Spleen (tissue), 11 donors: ENCODE data around the gene EML3. TPM values are rescaled to one million over a fixed set of nuclear protein-coding genes. Genes with fewer than 3 reads are reported as not detected.
"Not testable (repeated sequence)": the region's sequence is repeated elsewhere in the genome, so short reads cannot be mapped to it uniquely, and the experiment has no call there.

Source experiments
- DNase-seq: peaks from one replicate; pipeline ENCODE4 v3.0.0-alpha.2; 2020
- H3K27ac ChIP-seq, 8 donors: fragments of 200-600 bp; sonication (generic) in 7 of 8; 1 replicate in 4 of 8; 2 replicates in 4 of 8; pipeline versions ENCODE4 v1.5.0 to v1.8.0; 2016 to 2021; ENCODE audit warnings: inconsistent platforms in 4 of 8, mild to moderate bottlenecking in 4 of 8, moderate library complexity in 1 of 8
- H3K27me3 ChIP-seq, 7 donors: fragments of 200-600 bp; sonication (generic) in 6 of 7; replicated peaks in 1 of 7; 1 replicate in 4 of 7; 2 replicates in 3 of 7; pipeline versions ENCODE4 v1.5.0 to v1.8.0; 2016 to 2021; ENCODE audit warnings: inconsistent platforms in 3 of 7, mild to moderate bottlenecking in 1 of 7
- H3K36me3 ChIP-seq, 6 donors: fragments of 200-600 bp; sonication (generic) in 5 of 6; 1 replicate in 4 of 6; 2 replicates in 2 of 6; pipeline versions ENCODE4 v1.5.0 to v1.8.0; 2016 to 2021; ENCODE audit warnings: inconsistent platforms in 2 of 6
- H3K4me1 ChIP-seq, 6 donors: fragments of 200-600 bp; sonication (generic) in 5 of 6; 1 replicate in 3 of 6; 2 replicates in 3 of 6; pipeline versions ENCODE4 v1.5.0 to v1.8.0; 2016 to 2021; ENCODE audit warnings: inconsistent platforms in 3 of 6
- H3K4me3 ChIP-seq, 8 donors: fragments of 200-600 bp; sonication (generic) in 7 of 8; 1 replicate in 4 of 8; 2 replicates in 4 of 8; pipeline versions ENCODE4 v1.5.0 to v1.8.0; 2016 to 2021; ENCODE audit warnings: inconsistent platforms in 4 of 8, mild to moderate bottlenecking in 4 of 8, moderate library complexity in 2 of 8
- H3K9me3 ChIP-seq, 8 donors: fragments of 200-600 bp; sonication (generic) in 7 of 8; 1 replicate in 4 of 8; 2 replicates in 4 of 8; pipeline versions ENCODE4 v1.5.0 to v1.8.0; 2016 to 2021; ENCODE audit warnings: inconsistent platforms in 4 of 8
- POLR2A ChIP-seq, 3 donors: fragments of 450-650 bp; IDR thresholded peaks; one replicate each; pipeline ENCODE4 v1.5.1; 2017; ENCODE audit warnings: antibody characterized with exemption in 3 of 3, mild to moderate bottlenecking in 1 of 3
- POLR2AphosphoS5 ChIP-seq, 3 donors: sonication (generic); formaldehyde crosslinking; IDR thresholded peaks; one replicate each; pipeline ENCODE4 v1.5.1; 2017; ENCODE audit warnings: antibody characterized with exemption in 3 of 3
- WGBS, 5 donors: extraction: QIAGEN DNeasy Blood & Tissue Kit in 3 of 5; methylation state at CpG; one replicate each; pipeline versions ENCODE4 v1.1.5 to v1.1.7; 2013 to 2018; 5-methylcytosine and 5-hydroxymethylcytosine counted together
- intact Hi-C: fragments of 100-400 bp; cut with DNase I; formaldehyde crosslinking; loops from one replicate; pipeline ENCODE4 v1.15.0; 2023; ENCODE audit warnings: low total_unique reads
- polyA plus RNA-seq, 3 donors: library from polyadenylated mRNA; stranded (reverse); fragments of 200-250 nt; gene quantifications; one replicate each; pipeline ENCODE4 v1.2.1, GENCODE V29; 2013
- total RNA-seq, 7 donors: library from RNA; depleted of rRNA in 3 of 7; stranded (reverse); fragments of >200 nt in 3 of 7; fragmentation: NEBNext Ultra II Directional in 4 of 7; extraction: Animal tissue kit (Norgen Biotek cat#: 25700) in 4 of 7; gene quantifications; one replicate each; pipeline versions ENCODE4 v1.1.0 to v1.2.1, GENCODE V29; 2016 to 2021
- TF ChIP-seq, protein P1 (sequence below), 11 experiments: fragments of 200-600 bp in 7 of 11; fragments of 450-650 bp in 4 of 11; sonication (generic) in 4 of 11; IDR thresholded peaks in 8 of 11; conservative IDR thresholded peaks in 3 of 11; 1 replicate in 7 of 11; 2 replicates in 4 of 11; pipeline versions ENCODE4 v1.4.0 to v1.8.0; 2016 to 2021; ENCODE audit warnings: antibody characterized with exemption in 11 of 11, inconsistent platforms in 4 of 11, mild to moderate bottlenecking in 1 of 11
- donor health status: healthy with polysubstance abuse.
- donor health status: DM: no; HTN: no; CAD: no; lungs with moderate emphysema.
- donor health status: DM: no; HTN: no; CAD: no.
- donor health status: Bipolar disorder and iron deficiency.
- donor health status: healthy.
- donor health status: DM: no; HTN: no; CAD: no.
- donor health status: DM: yes; HTN: yes; CAD: no.

EML3 gene
- total and polyA plus RNA-seq, 10 donors, result 46.7 to 159 (median 112) TPM

DNA sequence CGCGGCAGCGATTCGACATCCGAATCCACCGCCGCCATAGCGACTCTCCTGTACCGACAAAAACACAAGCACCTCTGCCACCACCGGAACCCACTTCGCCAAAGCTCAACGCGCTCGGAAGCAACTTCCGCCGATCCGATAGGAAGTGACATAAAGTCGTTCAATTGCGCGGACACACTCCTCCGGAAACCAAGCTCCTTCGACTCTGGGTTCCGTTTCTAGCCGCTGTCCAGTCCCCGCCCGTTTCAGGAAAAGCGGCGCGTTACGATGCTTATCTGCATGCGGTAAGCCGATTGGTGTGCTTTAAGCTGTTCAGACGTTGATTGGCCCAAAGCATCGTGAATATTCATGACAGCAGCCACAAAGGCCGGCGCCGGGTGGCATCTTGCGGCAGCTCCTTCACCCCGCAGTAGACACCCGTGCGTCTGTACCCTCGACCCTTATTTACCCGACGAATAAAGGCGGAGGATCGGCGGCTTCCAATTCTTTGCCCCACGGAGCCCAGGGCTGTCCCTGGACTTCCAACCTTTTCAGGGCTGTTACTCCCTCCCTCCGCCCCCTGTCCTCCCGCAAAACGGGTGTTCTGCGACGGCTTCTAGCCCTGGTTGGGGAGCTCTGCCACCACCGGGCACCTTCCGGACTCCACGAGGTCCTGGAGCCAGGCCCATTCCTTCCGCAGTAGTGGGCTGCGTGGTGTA is 21.0 kb downstream of the EML3 start, which contains the start of gene TUT1:
TSS of gene TUT1 (minus strand) at position 76 of the 698 bp plus-strand sequence. CDS start at position 38, 38 bp downstream.
- peaks cover 19 to 69% (median 46%) of the 10 kb centered on the region in 6 donors for H3K4me1 ChIP-seq
- 0% methylated on average over 33 to 58 of the region's 58 CpGs for WGBS, 5 donors
- H3K27me3 ChIP-seq, result no peaks in the 10 kb centered on the region
- no peaks in the 10 kb centered on the region for H3K9me3 ChIP-seq
- intact Hi-C loops, result loop anchor here (10.0 kb wide), 1 partner anchor 83 kb away; the partner anchor contains the start of genes LBHD1, UBXN1 and UQCC3
- TF ChIP-seq, protein P1, sequence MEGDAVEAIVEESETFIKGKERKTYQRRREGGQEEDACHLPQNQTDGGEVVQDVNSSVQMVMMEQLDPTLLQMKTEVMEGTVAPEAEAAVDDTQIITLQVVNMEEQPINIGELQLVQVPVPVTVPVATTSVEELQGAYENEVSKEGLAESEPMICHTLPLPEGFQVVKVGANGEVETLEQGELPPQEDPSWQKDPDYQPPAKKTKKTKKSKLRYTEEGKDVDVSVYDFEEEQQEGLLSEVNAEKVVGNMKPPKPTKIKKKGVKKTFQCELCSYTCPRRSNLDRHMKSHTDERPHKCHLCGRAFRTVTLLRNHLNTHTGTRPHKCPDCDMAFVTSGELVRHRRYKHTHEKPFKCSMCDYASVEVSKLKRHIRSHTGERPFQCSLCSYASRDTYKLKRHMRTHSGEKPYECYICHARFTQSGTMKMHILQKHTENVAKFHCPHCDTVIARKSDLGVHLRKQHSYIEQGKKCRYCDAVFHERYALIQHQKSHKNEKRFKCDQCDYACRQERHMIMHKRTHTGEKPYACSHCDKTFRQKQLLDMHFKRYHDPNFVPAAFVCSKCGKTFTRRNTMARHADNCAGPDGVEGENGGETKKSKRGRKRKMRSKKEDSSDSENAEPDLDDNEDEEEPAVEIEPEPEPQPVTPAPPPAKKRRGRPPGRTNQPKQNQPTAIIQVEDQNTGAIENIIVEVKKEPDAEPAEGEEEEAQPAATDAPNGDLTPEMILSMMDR (IDR thresholded peaks at IDR 0.05 in 8 of 11, conservative IDR thresholded peaks at IDR 0.05 in 3 of 11), result peak in 5 of 11 experiments; percentile 19 to 48 (median 30)
- TF ChIP-seq POLR2A (IDR thresholded peaks at IDR 0.05), result peak; percentile 62 to 87 (median 62)
- TF ChIP-seq POLR2AphosphoS5 (IDR thresholded peaks at IDR 0.05), result peak; percentile 90 to 98 (median 98)
- H3K36me3 ChIP-seq, result peaks cover 0 to 62% (median 55%) of the 10 kb centered on the region in 6 donors
- H3K27ac ChIP-seq, result peak within 1 kb of the TSS; percentile 87 to 99 (median 98)
- peak within 1 kb of the TSS; percentile 43 to 84 (median 56) for H3K4me3 ChIP-seq
- DNase-seq, result peak; percentile 97

DNA sequence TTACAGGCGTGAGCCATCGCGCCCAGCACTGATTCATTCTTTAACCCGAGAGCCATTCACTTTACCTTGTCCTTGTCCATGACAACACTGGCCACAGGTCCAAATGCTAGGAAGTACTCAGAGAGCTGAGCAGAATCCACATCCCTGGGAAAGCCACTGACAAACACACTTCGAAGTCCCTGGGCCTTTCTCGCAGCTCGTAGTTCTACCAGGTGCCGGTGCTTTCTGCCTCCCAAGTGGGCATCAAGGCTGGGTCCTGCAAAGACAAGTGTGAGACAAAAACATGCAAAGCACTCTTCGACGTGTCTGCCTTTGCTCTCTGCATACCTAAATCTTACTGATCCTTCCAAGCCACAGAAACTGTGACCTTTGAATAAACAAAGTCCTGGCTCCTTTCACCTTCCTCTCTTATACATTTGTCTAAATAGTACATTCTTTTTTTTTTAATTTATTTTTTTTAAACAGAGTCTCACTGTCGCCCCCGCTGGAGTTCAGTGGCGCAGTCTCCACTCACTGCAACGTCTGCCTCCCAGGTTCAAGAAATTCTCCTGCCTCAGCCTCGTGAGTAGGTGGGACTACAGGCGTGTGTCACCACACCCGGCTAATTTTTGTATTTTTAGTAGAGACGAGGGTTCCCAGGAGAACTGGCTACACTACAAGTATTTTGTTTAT is 23.5 kb downstream of the EML3 start:
- DNase-seq, result peak; percentile 47
- intact Hi-C loops, result no loop called here
- TF ChIP-seq POLR2AphosphoS5 (IDR thresholded peaks at IDR 0.05), result no peak
- no peak for TF ChIP-seq POLR2A (IDR thresholded peaks at IDR 0.05)
- TF ChIP-seq, protein P1 (IDR thresholded peaks at IDR 0.05 in 8 of 11, conservative IDR thresholded peaks at IDR 0.05 in 3 of 11), result peak in 1 of 11 experiments; percentile 19
- Histone ChIP-seq H3K9me3 (no peaks in the 10 kb centered on the region), H3K4me1 (peaks cover 19 to 75% (median 45%) of the 10 kb centered on the region in 6 donors), H3K36me3 (peaks cover 0 to 62% (median 46%) of the 10 kb centered on the region in 6 donors), H3K27ac (no peak overlapping the region), H3K27me3 (no peaks in the 10 kb centered on the region), H3K4me3 (no peak overlapping the region)
- 69 to 77% (median 72%) methylated on average over 18 of the region's 18 CpGs for WGBS, 5 donors

DNA sequence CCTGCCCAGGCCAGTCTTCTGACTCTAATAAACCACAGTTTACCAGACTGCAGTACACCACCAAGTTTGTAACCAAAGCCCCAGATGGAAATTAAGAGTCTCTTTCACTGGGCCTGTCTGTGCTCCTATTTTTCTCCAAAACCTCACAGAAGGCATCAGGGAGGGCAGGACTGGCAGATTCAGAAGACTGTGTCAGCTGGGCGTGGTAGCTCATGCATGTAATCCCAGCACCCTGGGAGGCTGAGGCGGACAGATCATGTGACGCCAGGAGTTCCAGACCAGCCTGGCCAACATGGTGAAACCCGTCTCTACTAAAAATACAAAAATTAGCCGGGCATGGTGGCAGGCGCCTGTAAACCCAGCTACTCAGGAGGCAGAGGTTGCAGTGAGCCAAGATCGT is 27.2 kb downstream of the EML3 start:
- 93 to 100% (median 95%) methylated on average over 7 of the region's 7 CpGs for WGBS, 5 donors
- H3K9me3 ChIP-seq, H3K27ac ChIP-seq, H3K4me3 ChIP-seq, intact Hi-C loops, H3K27me3 ChIP-seq: not testable (repeated sequence)
- peaks cover 2 to 44% (median 15%) of the 10 kb centered on the region in 6 donors for H3K4me1 ChIP-seq
- peaks cover 0 to 86% (median 62%) of the 10 kb centered on the region in 6 donors for H3K36me3 ChIP-seq
- DNase-seq, result peak; percentile 9

DNA sequence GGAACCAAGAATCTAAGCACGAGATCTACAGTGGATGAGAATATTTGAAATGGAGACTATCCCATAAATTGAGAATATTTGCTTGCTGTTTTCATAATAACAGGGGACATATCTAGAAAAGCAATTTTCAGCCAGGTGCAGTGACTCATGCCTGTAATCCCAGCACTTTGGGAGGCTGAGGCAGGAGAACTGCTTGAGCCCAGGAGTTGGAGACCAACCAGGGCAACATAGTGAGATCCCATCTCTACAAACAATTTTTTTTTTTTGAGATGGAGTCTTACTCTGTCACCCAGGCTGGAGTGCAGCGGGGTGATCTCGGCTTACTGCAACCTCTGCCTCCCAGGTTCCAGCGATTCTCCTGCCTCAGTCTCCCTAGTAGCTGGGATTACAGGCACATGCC is 30.8 kb downstream of the EML3 start:
- DNase-seq, result peak; percentile 8
- 94 to 96% (median 95%) methylated on average over 4 of the region's 4 CpGs for WGBS, 5 donors
- H3K9me3 ChIP-seq, H3K4me3 ChIP-seq, H3K27ac ChIP-seq, intact Hi-C loops, H3K27me3 ChIP-seq: not testable (repeated sequence)
- Histone ChIP-seq H3K4me1 (peaks cover 0 to 23% (median 7%) of the 10 kb centered on the region in 6 donors), H3K36me3 (peaks cover 0 to 98% (median 70%) of the 10 kb centered on the region in 6 donors)
